Measurements from ENCODE around the gene TRIM49C.
"Not testable (repeated sequence)": the region's sequence is repeated elsewhere in the genome, so short reads cannot be mapped to it uniquely, and the experiment has no call there.

The TRIM49C gene, protein sequence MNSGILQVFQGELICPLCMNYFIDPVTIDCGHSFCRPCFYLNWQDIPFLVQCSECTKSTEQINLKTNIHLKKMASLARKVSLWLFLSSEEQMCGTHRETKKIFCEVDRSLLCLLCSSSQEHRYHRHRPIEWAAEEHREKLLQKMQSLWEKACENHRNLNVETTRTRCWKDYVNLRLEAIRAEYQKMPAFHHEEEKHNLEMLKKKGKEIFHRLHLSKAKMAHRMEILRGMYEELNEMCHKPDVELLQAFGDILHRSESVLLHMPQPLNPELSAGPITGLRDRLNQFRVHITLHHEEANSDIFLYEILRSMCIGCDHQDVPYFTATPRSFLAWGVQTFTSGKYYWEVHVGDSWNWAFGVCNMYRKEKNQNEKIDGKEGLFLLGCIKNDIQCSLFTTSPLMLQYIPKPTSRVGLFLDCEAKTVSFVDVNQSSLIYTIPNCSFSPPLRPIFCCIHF

DNA sequence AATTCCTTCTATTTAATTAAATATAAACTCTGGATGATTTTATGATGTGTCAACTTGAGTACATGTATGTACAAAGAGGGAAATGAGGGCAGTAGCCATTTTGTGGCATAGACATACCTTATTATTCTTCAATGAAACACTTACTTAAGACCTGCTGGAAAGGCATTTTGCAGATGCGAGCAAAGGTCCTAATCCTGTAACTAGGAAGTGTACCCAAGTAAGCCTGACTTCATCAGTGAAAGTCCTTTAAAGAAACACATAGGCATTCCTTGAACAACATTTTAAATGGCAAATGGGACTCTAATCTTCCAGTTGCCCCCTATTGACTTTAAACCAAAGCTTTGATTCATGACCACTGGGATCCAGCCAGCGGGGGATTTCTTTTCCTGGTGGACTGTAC lies at the start of gene TRIM49C:
Gene TRIM49C, plus strand, starts transcription at position 301 of the 400 bp plus-strand sequence. CDS start 4,106 bp downstream, outside the sequence.
- DNase-seq, result not testable (repeated sequence)

DNA sequence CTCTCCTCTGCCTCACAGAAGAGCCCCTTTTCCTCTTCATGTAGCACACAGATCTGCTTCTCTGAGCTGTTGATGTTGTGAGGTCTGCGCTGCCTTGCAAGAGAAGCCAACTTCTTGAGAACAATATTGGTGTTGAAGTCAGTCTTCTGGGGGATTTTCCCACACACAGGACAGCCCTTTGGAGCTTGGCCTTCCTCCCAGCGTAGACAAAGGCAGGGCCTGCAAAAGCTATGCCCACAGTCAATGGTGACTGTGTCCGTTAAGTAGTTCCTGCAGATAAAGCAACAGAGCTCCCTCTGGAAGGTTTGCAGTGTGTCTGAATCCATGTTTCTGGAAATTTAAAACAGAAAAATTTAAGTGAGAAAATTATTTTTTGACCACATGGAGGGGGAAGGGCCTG lies 6.7 kb upstream of the TRIM49C start:
- DNase-seq, result not testable (repeated sequence)

DNA sequence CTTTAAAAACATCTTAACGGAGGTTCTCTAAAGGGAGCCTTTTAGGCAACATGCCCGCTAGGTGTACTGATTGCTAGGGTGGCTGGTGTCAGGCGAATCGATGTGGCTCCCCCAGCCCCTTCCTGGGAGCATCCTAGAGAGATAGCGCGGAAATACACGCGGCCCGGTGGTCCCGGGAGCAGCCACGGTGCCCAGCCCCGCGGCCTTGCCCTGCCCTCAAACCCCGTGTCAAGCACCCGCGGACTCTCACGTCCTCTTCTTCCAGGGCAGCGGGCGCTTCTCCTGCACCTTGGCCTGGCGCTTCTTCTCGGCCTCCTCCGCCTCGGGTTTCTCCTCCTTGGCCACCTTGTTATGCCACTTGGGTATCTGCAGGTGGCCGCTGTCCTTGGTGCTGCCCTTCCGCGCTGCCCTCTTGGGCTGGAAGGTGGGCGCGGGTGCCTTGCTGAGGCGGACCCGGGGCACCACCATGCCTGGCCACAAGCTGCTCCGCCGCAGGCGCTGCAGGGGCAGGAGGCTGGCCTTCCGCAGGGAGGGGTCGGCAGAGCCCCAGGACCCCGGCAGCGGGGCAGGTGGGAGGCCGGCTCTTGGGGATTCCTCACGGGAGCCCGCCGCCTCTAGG lies 20.8 kb downstream of the TRIM49C start:
- not testable (repeated sequence) for DNase-seq

DNA sequence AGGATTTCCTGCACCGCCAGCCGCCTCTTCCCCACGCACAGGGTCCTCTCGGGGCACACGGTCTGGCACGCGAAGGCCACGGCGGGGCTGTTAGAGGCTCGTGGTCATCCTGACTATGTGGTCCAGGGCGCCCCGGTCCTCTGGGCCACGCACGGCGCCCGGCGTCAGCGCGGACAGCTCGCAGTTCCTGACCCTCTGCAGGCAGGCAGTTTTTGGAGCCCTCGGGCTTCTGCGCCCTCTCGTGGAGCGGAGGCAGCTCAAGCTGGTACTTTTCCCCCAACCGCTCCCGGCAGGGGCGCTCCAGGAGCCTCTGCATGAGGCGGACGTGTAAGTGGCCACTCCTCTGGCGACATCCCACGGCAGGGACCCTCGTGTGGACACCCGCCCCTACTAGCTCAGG lies 21.4 kb downstream of the TRIM49C start:
- not testable (repeated sequence) for DNase-seq

DNA sequence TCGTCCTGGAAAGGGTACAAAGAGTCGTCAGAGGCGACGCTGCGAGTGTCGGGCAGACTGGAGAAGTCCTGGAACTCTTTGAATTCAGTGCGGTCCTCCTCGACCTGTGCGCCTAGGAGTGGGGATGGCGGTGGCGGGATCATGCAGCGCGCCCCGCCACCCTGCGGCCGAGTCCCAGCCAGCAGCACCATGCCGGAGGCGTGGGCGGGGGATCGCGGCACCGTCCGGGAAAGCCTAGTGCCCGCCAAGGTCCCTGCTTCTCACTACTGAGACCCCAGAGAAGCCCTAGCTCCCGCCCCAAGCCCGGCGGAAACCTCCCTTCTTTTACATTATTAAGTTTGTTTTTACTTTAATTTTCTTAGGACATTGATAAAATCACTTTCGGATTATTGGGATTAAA lies 22.6 kb downstream of the TRIM49C start:
- not testable (repeated sequence) for DNase-seq

DNA sequence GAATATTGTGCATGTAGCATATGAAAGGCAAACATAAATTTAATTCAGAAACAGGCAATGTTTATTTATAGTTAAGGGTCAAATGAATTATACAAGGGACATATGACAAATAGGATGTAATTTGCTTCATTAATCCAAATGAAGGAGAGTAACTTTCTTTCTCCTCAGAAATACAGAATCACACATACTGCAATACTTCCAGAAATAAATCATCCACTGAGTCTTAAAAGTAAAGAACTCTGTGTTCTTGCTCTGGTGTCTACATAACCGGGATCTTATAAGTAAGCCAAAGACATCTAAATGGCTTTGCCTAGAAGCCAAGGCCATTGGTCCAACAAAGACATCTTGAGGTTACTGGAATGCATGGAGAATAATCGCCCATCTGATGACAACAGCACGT lies 54.7 kb downstream of the TRIM49C start, which contains the start of gene UBTFL1:
Gene UBTFL1, plus strand, starts transcription at position 301 of the 400 bp plus-strand sequence. Its CDS starts 0 bp downstream, at position 301.
- not testable (repeated sequence) for DNase-seq

DNA sequence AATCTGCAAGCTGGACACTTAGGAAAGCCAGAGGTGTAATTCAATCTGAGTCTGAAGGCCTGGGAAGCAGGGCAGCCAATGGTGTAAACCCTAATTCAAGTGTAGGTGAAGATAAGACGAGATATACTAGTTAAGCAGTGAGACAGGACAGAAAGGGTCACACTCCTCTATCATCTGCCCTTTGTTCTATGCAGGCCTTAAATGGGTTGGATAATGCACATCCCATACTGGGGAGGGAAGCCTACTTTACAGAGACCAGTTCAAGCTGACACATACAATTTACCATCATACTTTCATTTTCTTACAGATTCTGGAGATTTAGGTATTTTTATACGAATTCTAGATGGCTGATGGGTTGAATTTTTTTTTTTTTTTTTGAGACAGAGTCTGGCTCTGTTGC lies 57.8 kb downstream of the TRIM49C start:
- not testable (repeated sequence) for DNase-seq

Measured in stimulated activated naive CD4-positive, alpha-beta T cell treated with Interleukin-2 at 50 U/mL for 16 hours (primary cell).